ENCODE results near the gene DAZAP1. TPM values are rescaled to one million over a fixed set of nuclear protein-coding genes. Genes with fewer than 3 reads are reported as not detected.

The DAZAP1 gene
- total RNA-seq, 4 donors from 2014 or later, result 28.6 to 60.5 (median 48.2) TPM

DNA sequence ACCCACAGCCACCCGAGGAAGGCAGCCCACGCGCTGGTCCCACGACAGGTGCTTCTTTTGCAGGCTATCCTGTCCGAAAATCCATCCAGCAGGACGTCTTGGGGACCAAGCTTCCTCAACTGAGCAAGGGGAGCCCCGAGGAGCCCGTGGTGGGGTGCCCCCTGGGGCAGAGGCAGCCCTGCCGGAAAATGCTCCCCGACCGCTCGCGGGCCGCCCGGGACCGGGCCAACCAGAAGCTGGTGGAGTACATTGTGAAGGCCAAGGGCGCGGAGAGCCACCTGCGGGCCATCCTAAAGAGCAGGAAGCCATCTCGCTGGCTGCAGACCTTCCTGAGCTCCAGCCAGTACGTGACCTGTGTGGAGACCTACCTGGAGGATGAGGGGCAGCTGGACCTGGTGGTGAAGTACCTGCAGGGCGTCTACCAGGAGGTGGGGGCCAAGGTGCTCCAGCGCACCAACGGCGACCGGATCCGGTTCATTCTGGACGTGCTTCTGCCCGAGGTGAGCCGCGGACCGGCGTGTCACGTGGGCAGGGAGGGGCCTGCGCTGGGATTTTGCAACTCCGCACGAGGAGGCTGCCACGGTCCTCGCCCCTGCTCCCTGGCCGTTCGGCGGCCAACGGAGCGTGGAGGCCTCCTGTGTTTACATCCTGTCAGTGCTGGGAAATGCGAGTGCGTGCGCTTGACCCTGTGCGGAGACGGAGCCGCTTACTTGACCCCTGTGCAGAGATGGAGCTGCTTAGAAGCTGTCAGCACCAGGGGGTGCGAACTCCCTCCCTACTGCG, 36.6 kb upstream of the DAZAP1 start:
- DNase-seq (ENCODE audit: low spot score in 2 of 2), result no peak
- intact Hi-C loops (cut with DNase I; ENCODE audit: low total_unique reads), result no loop called here
- TF ChIP-seq POLR2A (IDR thresholded peaks at IDR 0.05), result no peak
- TF ChIP-seq, protein P1, sequence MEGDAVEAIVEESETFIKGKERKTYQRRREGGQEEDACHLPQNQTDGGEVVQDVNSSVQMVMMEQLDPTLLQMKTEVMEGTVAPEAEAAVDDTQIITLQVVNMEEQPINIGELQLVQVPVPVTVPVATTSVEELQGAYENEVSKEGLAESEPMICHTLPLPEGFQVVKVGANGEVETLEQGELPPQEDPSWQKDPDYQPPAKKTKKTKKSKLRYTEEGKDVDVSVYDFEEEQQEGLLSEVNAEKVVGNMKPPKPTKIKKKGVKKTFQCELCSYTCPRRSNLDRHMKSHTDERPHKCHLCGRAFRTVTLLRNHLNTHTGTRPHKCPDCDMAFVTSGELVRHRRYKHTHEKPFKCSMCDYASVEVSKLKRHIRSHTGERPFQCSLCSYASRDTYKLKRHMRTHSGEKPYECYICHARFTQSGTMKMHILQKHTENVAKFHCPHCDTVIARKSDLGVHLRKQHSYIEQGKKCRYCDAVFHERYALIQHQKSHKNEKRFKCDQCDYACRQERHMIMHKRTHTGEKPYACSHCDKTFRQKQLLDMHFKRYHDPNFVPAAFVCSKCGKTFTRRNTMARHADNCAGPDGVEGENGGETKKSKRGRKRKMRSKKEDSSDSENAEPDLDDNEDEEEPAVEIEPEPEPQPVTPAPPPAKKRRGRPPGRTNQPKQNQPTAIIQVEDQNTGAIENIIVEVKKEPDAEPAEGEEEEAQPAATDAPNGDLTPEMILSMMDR (IDR thresholded peaks at IDR 0.05), result no peak
- WGBS, 2 donors, result 93 to 95% methylated on average over 28 to 44 of the region's 52 CpGs
- no peak overlapping the region for H3K4me3 ChIP-seq (ENCODE audit: low read depth, poor library complexity, severe bottlenecking)

DNA sequence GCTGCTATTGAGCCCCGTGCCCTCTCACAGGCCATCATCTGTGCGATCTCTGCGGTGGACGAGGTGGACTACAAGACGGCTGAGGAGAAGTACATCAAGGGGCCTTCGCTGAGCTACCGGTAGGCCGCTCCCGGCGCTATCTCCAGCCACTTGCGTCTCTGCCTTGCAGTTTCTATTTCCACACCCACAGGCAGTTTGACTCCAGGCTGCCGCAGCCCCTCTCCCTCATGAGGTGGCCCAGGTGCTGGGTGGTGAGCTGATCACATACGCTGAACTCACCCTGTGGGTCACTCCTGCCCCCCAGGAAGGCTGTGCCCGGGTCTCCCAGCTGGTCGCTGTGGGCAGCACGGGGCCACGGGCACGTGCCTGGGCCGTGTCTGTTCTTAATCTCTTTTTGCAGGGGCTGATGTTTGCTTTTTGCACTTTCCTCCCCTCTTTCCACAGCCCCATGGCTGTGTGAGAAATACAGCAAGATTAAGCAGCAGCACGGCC, 34.3 kb upstream of the DAZAP1 start:
- WGBS, 2 donors, result 91 to 93% methylated on average over 20 of the region's 20 CpGs
- TF ChIP-seq, protein P1 (IDR thresholded peaks at IDR 0.05), result no peak
- no peak for TF ChIP-seq POLR2A (IDR thresholded peaks at IDR 0.05)
- intact Hi-C loops (cut with DNase I; ENCODE audit: low total_unique reads), result no loop called here
- H3K4me3 ChIP-seq (ENCODE audit: low read depth, poor library complexity, severe bottlenecking), result no peak overlapping the region
- no peak for DNase-seq (ENCODE audit: low spot score in 2 of 2)

DNA sequence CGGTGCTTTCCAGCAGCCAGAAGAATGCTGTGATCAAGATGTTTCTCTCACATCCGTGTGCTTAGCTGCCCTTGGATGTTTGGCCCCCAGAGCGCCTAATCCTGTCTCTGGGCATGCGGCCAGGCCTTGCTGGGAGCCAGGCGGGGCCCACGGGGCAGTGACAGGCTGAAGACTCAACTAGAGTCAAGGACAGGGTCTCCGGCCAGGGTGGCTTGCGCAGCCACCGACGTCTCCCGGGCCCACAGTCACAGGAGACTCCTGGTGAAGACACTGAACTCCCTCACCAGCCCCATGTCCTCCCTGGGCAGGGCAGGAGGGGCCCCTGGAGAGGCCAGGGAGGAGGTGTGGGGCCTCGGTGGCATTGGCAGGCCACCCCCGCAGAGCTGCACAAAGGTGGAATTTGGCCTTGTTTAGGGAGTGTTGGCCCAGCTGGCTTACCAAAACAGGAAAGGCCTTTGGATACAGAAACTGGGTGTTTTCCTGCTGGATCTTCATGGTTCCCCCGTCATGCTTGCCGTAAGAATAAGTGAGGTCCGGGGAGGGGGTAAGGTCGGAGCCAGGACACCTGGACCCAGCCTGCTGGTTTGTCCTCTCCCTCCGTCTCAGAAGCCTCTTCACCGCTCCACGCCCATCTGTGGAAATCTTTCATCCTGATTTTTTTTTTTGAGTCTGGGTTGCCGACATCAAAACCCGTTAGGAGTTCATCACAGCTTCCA, 33.7 kb upstream of the DAZAP1 start:
- no peak for DNase-seq (ENCODE audit: low spot score in 2 of 2)
- no peak for TF ChIP-seq POLR2A (IDR thresholded peaks at IDR 0.05)
- TF ChIP-seq, protein P1 (IDR thresholded peaks at IDR 0.05), result no peak
- no peak overlapping the region for H3K4me3 ChIP-seq (ENCODE audit: low read depth, poor library complexity, severe bottlenecking)
- intact Hi-C loops (cut with DNase I; ENCODE audit: low total_unique reads), result no loop called here
- WGBS, 2 donors, result 76 to 79% methylated on average over 22 of the region's 22 CpGs

DNA sequence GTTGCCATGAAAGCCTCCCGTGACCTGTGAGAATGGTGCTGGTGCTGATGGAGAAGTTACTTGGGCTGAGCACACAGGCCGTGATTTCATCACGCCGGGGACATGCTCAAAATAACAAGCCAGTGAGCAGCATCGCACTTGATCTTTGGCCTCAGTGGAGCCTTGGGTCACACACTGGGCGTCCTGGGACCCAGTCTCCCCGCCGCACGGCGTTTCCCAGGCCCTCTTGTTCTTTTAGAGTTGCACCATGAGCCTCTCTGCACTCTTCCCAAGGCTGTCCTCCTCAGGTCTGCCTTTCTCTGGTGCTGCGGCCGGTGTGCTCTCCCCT, 33.2 kb upstream of the DAZAP1 start:
- intact Hi-C loops (cut with DNase I; ENCODE audit: low total_unique reads), result no loop called here
- DNase-seq (ENCODE audit: low spot score in 2 of 2), result no peak
- 96 to 98% methylated on average over 11 to 12 of the region's 12 CpGs for WGBS, 2 donors
- TF ChIP-seq POLR2A (IDR thresholded peaks at IDR 0.05), result no peak
- TF ChIP-seq, protein P1 (IDR thresholded peaks at IDR 0.05), result no peak
- H3K4me3 ChIP-seq (ENCODE audit: low read depth, poor library complexity, severe bottlenecking), result no peak overlapping the region

DNA sequence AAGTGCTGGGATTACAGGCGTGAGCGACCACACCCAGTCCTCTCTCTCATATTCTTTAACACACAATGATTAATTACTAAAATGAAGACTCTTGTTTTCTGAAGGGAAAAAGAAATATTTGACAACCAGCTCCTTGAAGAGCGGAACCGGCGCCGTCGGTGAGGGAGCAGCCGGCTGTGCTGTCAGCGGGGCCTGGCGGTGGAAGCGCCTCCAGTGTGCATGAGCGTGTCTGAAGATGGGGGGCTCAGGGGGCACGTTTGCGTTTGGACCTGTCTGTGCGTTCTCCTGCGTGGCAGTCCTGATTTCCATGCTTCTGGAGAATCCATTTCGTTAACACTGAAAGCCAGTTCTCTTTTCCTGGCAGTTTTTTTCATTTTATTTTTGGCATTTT, 31.0 kb upstream of the DAZAP1 start:
- no peak for DNase-seq (ENCODE audit: low spot score in 2 of 2)
- 93% methylated on average over 17 of the region's 17 CpGs for WGBS, 2 donors
- intact Hi-C loops (cut with DNase I; ENCODE audit: low total_unique reads), result no loop called here
- H3K4me3 ChIP-seq (ENCODE audit: low read depth, poor library complexity, severe bottlenecking), result no peak overlapping the region
- TF ChIP-seq, protein P1 (IDR thresholded peaks at IDR 0.05), result no peak
- TF ChIP-seq POLR2A (IDR thresholded peaks at IDR 0.05), result no peak

Measured in lower leg skin (tissue), 4 donors.